Ovary (tissue), 9 donors: ENCODE results near the gene SLC24A4. TPM values are rescaled to one million over a fixed set of nuclear protein-coding genes. Genes with fewer than 3 reads are reported as not detected.

Experiments
- DNase-seq, 5 donors: peaks; one replicate each; pipeline ENCODE4 v3.0.0-alpha.2; 2019 to 2020
- H3K27ac ChIP-seq, 2 donors: fragments of 200-600 bp; one replicate each; pipeline versions ENCODE4 v1.5.1 to v1.8.0; 2019 to 2022
- H3K27me3 ChIP-seq: fragments of 200-600 bp; one replicate; pipeline ENCODE4 v1.8.0; 2022
- H3K36me3 ChIP-seq: fragments of 200-600 bp; sonication (generic); one replicate; pipeline ENCODE4 v1.5.1; 2019
- H3K4me1 ChIP-seq: one replicate; pipeline ENCODE4 v1.8.1; 2013; ENCODE audit warnings: mild to moderate bottlenecking, moderate library complexity; ENCODE audit not compliant: insufficient read depth
- H3K4me3 ChIP-seq: fragments of 200-600 bp; sonication (generic); one replicate; pipeline ENCODE4 v1.5.1; 2017
- H3K9me3 ChIP-seq, 2 donors: fragments of 200-600 bp in 1 of 2; sonication (generic) in 1 of 2; one replicate each; pipeline versions ENCODE4 v1.5.1 to v1.8.1; 2013 to 2019; ENCODE audit warnings: mild to moderate bottlenecking in 1 of 2, moderate library complexity in 1 of 2
- EP300 ChIP-seq: sonication (generic); formaldehyde crosslinking; IDR thresholded peaks from one replicate; pipeline ENCODE4 v1.6.1; 2017; ENCODE audit warnings: antibody characterized with exemption
- POLR2A ChIP-seq: fragments of 450-650 bp; IDR thresholded peaks from one replicate; pipeline ENCODE4 v1.6.1; 2017; ENCODE audit warnings: antibody characterized with exemption, mild to moderate bottlenecking, moderate library complexity
- WGBS, 3 donors: extraction: QIAGEN DNeasy Blood & Tissue Kit in 1 of 3; methylation state at CpG; one replicate each; pipeline versions ENCODE4 v1.1.5 to v1.1.7; 2013 to 2017; 5-methylcytosine and 5-hydroxymethylcytosine counted together
- intact Hi-C, 4 donors: fragments of 100-400 bp; cut with DNase I; formaldehyde crosslinking; loops; one replicate each; pipeline versions ENCODE4 v1.11.0 to v1.15.1; 2022 to 2023
- polyA plus RNA-seq, 2 donors: library from polyadenylated mRNA; stranded (reverse); fragments of 200-250 nt in 1 of 2; fragments of 350-450 nt in 1 of 2; fragmentation: Illumina TruSeq in 1 of 2; extraction: RNeasy Lipid Tissue Mini Kit (QIAGEN cat#74804) in 1 of 2; gene quantifications; one replicate each; pipeline ENCODE4 v1.2.3, GENCODE V29; 2013 to 2014
- total RNA-seq, 7 donors: library from RNA; depleted of rRNA in 2 of 7; stranded (reverse); fragments of >200 nt in 2 of 7; fragmentation: NEBNext Ultra II Directional in 3 of 7; extraction: Animal tissue kit (Norgen Biotek cat#: 25700) in 3 of 7; gene quantifications; one replicate each; pipeline versions ENCODE4 v1.1.0 to v1.2.4, GENCODE V29; 2016 to 2023
- TF ChIP-seq, protein P1 (sequence below), 3 donors: fragments of 450-650 bp in 2 of 3; fragments of 200-600 bp in 1 of 3; IDR thresholded peaks; one replicate each; pipeline versions ENCODE4 v1.5.1 to v1.8.0; 2016 to 2022; ENCODE audit warnings: antibody characterized with exemption in 3 of 3, mild to moderate bottlenecking in 1 of 3
- donor health status: DM: no; HTN: no; CAD: no; lungs with moderate emphysema.
- donor health status: DM: no; HTN: no; CAD: no.
- donor health status: Bipolar disorder and iron deficiency.
- donor health status: DM: yes; HTN: yes; CAD: no.
- donor health status: DM: no; HTN: no; CAD: no.
- donor health status: DM: yes; HTN: yes; CAD: no.

The SLC24A4 gene
- total and polyA plus RNA-seq, 9 donors, result 0.10 to 0.98 (median 0.24) TPM

DNA sequence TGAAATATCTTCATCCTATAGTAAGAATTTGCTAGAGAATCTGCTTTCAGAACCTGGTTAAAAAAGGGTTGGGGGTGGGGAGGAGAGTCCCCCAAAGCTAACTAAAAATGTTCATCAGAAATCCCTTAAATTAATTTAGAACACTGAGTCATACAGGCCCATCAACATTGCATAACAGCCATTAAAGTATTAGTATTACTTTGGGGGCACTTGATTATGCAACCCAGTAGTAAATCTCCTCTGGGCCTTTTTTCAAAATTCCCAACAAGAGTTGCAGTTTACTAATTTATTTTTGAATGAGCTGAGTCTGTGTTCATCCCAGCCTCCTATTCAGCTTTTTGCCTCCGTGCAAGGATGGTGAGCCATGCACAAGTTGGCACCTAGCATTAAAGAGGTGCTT lies 8.8 kb upstream of the SLC24A4 start:
- TF ChIP-seq EP300, result no peak
- TF ChIP-seq POLR2A, result no peak
- TF ChIP-seq, protein P1, sequence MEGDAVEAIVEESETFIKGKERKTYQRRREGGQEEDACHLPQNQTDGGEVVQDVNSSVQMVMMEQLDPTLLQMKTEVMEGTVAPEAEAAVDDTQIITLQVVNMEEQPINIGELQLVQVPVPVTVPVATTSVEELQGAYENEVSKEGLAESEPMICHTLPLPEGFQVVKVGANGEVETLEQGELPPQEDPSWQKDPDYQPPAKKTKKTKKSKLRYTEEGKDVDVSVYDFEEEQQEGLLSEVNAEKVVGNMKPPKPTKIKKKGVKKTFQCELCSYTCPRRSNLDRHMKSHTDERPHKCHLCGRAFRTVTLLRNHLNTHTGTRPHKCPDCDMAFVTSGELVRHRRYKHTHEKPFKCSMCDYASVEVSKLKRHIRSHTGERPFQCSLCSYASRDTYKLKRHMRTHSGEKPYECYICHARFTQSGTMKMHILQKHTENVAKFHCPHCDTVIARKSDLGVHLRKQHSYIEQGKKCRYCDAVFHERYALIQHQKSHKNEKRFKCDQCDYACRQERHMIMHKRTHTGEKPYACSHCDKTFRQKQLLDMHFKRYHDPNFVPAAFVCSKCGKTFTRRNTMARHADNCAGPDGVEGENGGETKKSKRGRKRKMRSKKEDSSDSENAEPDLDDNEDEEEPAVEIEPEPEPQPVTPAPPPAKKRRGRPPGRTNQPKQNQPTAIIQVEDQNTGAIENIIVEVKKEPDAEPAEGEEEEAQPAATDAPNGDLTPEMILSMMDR (IDR thresholded peaks at IDR 0.05), result no peak

DNA sequence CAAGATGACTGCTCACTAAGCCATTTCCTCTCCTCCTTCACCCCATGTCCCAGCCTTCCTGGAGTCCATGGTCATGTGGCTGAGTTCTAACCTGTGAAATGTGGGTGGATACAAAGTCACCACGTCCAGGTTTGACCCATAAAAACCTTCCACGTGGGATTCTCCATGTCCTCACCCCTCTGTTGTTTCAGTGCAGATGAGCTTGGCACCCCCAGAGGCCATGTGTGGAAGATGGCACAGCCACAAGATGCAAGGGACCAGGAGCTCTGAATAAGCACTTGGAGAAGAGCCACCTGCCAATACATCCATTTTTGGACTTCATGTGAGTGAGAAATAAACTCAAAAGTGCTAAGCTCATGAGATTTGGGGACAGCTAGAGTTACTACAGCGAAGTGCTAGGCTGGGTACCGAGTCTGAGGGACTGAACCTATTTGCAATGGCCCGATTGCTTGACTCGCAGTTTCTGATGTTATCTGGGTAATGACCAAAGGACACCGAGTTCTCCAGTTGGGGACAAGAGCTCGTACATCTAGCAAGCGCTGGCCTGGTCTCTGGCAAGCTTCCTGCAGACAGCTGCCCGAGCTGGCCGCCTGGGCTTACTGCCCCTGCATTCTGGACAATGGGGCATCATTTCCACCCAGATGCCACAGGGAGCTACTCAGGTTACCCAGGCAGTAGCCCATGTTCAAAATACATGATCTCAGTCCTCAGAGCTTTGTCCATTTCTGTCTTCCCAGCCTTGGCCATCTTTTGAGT lies 7.7 kb upstream of the SLC24A4 start:
- no peak overlapping the region for H3K4me3 ChIP-seq
- TF ChIP-seq, protein P1 (IDR thresholded peaks at IDR 0.05), result no peak
- TF ChIP-seq EP300, result no peak
- no peak for TF ChIP-seq POLR2A
- DNase-seq, result no peak
- intact Hi-C loops, result loop anchor here in 1 of 4 donors (5.0 kb wide), 1 partner anchor 1897 kb away; no protein-coding TSS in a partner anchor
- H3K4me1 ChIP-seq, result no peaks in the 10 kb centered on the region
- WGBS, 3 donors, result 80 to 85% (median 82%) methylated on average over 11 of the region's 11 CpGs
- no peaks in the 10 kb centered on the region for H3K27me3 ChIP-seq
- no peaks in the 10 kb centered on the region for H3K9me3 ChIP-seq
- H3K27ac ChIP-seq, result no peak overlapping the region
- H3K36me3 ChIP-seq, result no peaks in the 10 kb centered on the region

More for the DNA sequence above, 8.8 kb upstream of the SLC24A4 start:
- DNase-seq, result no peak
- H3K27me3 ChIP-seq, result no peaks in the 10 kb centered on the region
- H3K4me1 ChIP-seq, result no peaks in the 10 kb centered on the region
- no peaks in the 10 kb centered on the region for H3K36me3 ChIP-seq
- H3K9me3 ChIP-seq, result no peaks in the 10 kb centered on the region
- 79 to 83% (median 79%) methylated on average over 1 of the region's 1 CpG for WGBS, 3 donors
- no peak overlapping the region for H3K27ac ChIP-seq
- no peak overlapping the region for H3K4me3 ChIP-seq
- intact Hi-C loops, result no loop called here

DNA sequence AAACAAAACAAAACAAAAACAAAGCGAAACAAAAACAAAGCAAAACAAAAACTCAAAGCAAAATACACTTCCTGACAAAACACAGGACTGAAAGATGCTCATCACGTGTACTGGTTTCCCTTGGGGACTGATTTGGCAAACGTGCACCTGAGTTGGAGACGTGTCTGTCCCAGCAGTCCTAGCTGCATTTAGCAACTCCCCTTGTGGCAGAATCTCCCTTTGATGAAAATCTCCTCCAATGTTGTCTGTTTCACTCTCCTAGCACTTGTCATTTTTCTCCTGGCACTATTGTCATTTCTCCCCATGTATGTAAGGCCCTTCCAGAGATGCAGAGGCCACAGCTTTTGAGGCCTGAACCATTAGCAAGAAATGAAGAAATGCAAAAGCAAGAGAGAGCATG lies 6.8 kb upstream of the SLC24A4 start:
- Histone ChIP-seq H3K27ac (no peak overlapping the region), H3K27me3 (no peaks in the 10 kb centered on the region), H3K4me3 (no peak overlapping the region), H3K36me3 (no peaks in the 10 kb centered on the region), H3K4me1 (no peaks in the 10 kb centered on the region), H3K9me3 (no peaks in the 10 kb centered on the region)
- no peak for TF ChIP-seq EP300
- no peak for TF ChIP-seq POLR2A
- TF ChIP-seq, protein P1 (IDR thresholded peaks at IDR 0.05), result no peak
- intact Hi-C loops, result loop anchor here in 1 of 4 donors (5.0 kb wide), 1 partner anchor 1896 kb away; no protein-coding TSS in a partner anchor
- no peak for DNase-seq
- 43 to 54% (median 44%) methylated on average over 4 of the region's 4 CpGs for WGBS, 3 donors

DNA sequence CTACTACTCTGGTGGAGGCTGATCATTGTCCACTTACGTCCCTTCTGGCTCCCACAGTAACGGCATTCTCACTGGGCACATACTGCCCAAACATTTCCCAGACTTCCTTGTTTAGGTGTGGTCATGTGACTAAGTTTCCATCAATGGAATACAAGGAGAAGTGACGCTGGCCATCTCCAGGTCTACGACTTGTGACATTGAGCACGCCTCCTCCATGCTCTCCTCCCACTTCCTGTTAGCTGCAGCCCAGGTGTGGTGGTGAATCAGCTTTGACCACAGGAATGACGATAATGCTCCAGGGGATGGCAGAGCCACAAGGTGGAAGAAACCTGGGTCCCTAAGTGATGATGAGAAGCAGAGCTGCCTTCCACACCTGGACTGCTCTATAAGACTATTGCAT lies 6.0 kb upstream of the SLC24A4 start:
- 82 to 86% (median 84%) methylated on average over 6 of the region's 6 CpGs for WGBS, 3 donors
- intact Hi-C loops, result loop anchor here in 1 of 4 donors (5.0 kb wide), 1 partner anchor 1895 kb away; no protein-coding TSS in a partner anchor
- H3K9me3 ChIP-seq, result no peaks in the 10 kb centered on the region
- H3K4me1 ChIP-seq, result no peaks in the 10 kb centered on the region
- DNase-seq, result no peak
- no peaks in the 10 kb centered on the region for H3K27me3 ChIP-seq
- no peak overlapping the region for H3K4me3 ChIP-seq
- TF ChIP-seq EP300 (no peak), POLR2A (no peak)
- TF ChIP-seq, protein P1 (IDR thresholded peaks at IDR 0.05), result no peak
- H3K27ac ChIP-seq, result no peak overlapping the region
- H3K36me3 ChIP-seq, result no peaks in the 10 kb centered on the region
